ENCODE data around the gene RNLS.

Gene RNLS

GRCh38 chr10:88582806-88583583 lies at the start of gene RNLS:
Gene RNLS (minus strand): TSS chr10:88583318.
- peak; percentile 73 to 74 for DNase-seq

GRCh38 chr10:88624840-88625239 lies 41.7 kb upstream of the RNLS start:
- no peak for DNase-seq

GRCh38 chr10:88623835-88624234 lies 40.7 kb upstream of the RNLS start:
- no peak for DNase-seq

- no peak for DNase-seq
Measured at GRCh38 chr10:88620441-88620840, 37.3 kb upstream of the RNLS start.

- no peak for DNase-seq
Measured at GRCh38 chr10:88618496-88618895, 35.4 kb upstream of the RNLS start.

GRCh38 chr10:88617772-88618300 lies 34.7 kb upstream of the RNLS start:
- no peak for DNase-seq

- no peak for DNase-seq
Measured at GRCh38 chr10:88616250-88616977, 33.3 kb upstream of the RNLS start.

- DNase-seq, result no peak
Measured at GRCh38 chr10:88608780-88609179, 25.7 kb upstream of the RNLS start.

- no peak for DNase-seq
Measured at GRCh38 chr10:88608052-88608732, 25.1 kb upstream of the RNLS start.

GRCh38 chr10:88598055-88598454 lies 14.9 kb upstream of the RNLS start:
- peak; percentile 89 to 96 for DNase-seq

GRCh38 chr10:88594482-88594881 lies 11.4 kb upstream of the RNLS start:
- no peak for DNase-seq

- DNase-seq, result no peak
Measured at GRCh38 chr10:88592906-88593305, 9.8 kb upstream of the RNLS start.

- DNase-seq, result no peak
Measured at GRCh38 chr10:88592381-88592780, 9.3 kb upstream of the RNLS start.

- no peak for DNase-seq
Measured at GRCh38 chr10:88586462-88586861, 3.3 kb upstream of the RNLS start, which contains the start of gene LIPJ. Gene LIPJ (plus strand): TSS chr10:88586762. CDS start chr10:88590688, 3,926 bp downstream.

GRCh38 chr10:88583584-88583957 lies 453 bp upstream of the RNLS start:
- DNase-seq, result no peak

- DNase-seq, result no peak
Measured at GRCh38 chr10:88582411-88582805, 710 bp downstream of the RNLS start.

GRCh38 chr10:88565072-88565471 lies 18.0 kb downstream of the RNLS start:
- DNase-seq, result peak; percentile 57 to 63

- DNase-seq, result no peak
Measured at GRCh38 chr10:88562152-88562551, 21.0 kb downstream of the RNLS start.

- DNase-seq, result no peak
Measured at GRCh38 chr10:88557658-88558057, 25.5 kb downstream of the RNLS start.

- DNase-seq, result no peak
Measured at GRCh38 chr10:88557256-88557655, 25.9 kb downstream of the RNLS start.

GRCh38 chr10:88555190-88555908 lies 27.8 kb downstream of the RNLS start:
- DNase-seq, result peak; percentile 65 to 73

- peak; percentile 81 to 85 for DNase-seq
Measured at GRCh38 chr10:88553116-88553752, 29.9 kb downstream of the RNLS start.
